GM21576 (cell line): ENCODE results near the gene MYO16.

Source experiments
- ATAC-seq: cut with Tn5 transposase; IDR thresholded peaks from one replicate; pipeline ENCODE4 v1.9.1; 2021; ENCODE audit warnings: mild to moderate bottlenecking, moderate library complexity; ENCODE audit not compliant: unreplicated experiment

The MYO16 gene

DNA sequence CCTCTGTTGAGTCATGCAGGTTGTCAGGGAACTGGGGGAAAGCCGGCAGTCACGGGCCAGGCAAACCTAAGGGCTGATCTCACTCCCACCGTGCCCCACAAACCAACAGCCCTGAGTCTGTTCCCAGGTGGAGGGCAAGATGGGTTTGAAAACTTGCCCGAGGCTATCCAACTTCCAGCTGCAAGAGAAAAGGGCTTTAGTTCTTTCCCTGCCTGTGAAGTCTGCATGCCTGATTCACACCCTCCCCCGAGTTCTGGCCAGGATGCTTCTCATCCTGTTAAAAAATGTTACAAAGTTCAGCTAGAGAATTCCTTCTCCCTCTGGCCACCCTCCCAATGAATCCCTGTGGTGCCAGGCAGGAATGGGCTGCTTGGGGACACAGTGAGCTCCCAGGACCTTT is 33.1 kb downstream of the MYO16 start:
- ATAC-seq, result no peak

DNA sequence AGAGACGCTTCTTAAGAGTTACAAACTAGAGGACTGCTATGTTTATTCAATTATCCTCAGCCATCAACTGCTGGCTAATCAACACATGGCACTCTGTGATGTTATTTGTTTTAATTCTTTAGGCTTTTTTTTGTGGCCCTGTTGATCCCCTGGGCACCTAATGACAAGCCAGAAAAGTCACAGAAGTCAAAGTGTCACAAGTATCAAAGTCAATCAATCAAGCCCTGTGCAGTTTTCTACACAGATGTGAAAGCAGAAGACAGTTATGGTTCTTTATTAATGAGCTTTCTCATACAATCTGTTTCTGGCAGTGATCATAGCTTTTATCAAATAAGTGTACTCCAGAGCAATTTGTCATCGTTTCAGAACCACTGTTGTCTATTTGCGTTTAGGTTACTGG is 34.3 kb downstream of the MYO16 start:
- no peak for ATAC-seq

DNA sequence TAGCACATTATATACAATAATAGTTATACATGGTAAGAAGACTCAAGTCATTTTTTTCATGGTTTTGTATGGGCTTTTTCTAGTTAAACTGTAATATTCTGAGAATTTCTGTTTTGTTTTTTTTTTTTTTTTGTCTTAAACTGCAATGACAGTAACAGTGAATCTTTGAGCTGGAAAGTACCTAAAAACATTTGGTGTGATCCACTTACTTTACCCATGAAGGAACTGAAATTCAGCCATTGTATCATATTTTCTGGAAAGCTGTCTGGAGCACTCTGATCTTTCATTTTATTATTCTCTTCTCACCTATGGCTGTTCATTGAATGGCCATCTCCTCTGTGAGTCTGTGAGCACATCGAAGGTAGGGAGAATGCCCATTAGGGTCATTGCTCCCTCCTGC is 37.8 kb downstream of the MYO16 start:
- no peak for ATAC-seq

DNA sequence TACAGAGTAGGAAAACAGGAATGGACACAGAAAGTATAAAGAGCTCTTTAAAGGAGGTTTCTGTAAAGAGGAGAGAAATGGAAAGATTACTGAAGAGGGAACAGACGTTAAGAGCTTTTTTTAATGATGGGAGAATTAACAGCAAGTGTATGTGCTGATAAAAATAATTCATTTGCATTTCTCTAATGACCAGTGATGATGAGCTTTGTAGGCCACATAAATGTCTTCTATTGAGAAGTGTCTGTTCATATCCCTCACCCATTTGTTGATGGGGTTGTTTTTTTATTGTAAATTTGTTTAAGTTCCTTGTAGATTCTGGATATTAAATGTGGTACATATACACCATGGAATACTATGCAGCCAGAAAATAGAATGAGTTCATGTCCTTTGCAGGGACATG is 40.0 kb downstream of the MYO16 start:
- no peak for ATAC-seq

DNA sequence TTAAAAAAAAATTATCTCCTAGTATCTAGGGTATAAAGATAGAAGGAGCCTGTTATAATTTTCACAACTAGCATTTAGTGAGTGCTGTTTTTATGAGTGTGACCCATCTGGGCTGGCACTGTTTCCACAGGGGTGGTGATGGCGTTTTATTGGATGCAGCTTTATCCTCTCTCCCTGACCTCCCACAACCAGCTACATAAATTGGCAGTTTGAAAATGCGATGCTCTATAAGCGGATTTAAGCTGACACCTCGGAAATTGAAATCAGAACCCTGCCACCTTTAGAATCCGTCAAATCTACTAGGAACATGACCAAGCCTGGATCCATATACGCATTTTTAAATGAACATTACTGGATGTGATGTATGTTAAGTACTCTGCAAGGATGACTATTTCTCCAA is 44.9 kb downstream of the MYO16 start:
- ATAC-seq, result no peak

DNA sequence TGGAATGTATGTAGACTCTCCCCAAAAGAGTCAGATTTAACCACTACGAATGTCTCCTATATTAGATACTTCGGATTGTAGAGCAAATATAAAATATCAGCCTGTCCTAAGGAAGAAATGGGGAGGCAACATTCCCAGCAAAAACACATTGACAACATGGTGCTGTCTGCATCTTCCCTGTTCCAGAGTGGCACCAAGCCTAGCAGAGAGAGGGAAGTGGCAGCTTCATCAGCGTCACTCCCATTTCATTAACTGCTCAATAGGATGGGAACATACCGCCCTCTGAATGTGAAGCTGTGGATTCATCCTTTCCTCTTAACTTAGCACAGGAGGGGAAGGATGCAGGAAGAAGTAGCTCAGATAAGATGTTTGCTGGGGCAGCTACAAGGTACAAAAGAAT is 45.4 kb downstream of the MYO16 start:
- ATAC-seq, result no peak

DNA sequence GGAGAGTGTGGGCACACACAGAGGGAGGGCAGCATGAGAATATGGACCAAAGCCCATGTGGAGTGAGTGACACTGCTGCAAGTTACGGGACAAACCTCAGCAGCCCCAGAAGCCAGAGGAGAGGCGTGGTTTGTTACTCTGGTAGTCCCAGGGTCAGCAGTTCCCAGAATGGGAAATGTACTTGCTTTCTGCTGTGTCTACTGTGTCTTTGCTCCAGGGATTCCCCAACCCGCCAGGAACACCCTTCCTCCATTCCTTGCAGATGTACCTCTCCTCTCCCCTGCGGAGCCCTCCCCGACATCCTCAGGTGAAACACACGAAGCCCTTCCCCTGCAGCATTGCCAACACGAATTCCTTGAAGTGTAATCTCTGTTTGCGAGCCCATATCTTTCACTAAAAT is 47.2 kb downstream of the MYO16 start:
- ATAC-seq, result no peak

DNA sequence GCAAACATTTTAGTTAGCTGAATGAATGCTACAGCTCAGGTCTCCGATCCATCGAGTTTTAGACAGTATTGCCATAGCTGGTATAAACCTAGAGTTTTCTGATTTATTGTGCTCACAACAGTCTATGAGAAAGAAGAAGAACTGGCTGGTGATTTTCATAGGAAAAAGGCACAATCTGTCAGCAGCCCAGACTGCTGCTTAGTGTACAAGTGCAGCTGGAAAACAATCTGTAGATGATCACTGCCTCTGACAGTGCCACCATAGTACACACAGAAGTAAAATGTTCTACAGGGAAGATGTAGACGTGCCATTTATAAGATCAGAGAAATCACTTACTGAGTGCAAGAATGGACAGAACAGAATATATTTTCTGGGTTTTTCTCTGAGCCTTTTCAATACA is 48.4 kb downstream of the MYO16 start:
- ATAC-seq, result no peak

DNA sequence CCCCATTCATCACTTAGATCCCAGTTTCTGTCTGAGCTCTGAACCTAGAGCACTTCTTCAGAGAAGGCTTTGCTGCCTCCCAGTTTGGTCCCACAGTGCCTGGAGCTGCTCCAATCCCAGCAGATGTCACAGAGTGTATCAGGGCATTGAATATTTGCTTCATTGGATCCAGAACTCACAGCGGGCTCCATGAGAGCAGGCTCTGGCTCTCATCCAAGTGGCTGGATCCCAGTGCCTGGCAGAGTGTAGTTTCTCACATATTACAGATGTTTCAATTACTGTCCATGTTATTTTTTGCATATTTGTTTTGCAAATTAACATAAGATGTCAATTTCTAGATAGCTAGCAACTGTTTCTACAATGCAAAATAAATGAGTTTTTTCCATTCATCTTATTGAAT is 50.6 kb downstream of the MYO16 start:
- no peak for ATAC-seq

DNA sequence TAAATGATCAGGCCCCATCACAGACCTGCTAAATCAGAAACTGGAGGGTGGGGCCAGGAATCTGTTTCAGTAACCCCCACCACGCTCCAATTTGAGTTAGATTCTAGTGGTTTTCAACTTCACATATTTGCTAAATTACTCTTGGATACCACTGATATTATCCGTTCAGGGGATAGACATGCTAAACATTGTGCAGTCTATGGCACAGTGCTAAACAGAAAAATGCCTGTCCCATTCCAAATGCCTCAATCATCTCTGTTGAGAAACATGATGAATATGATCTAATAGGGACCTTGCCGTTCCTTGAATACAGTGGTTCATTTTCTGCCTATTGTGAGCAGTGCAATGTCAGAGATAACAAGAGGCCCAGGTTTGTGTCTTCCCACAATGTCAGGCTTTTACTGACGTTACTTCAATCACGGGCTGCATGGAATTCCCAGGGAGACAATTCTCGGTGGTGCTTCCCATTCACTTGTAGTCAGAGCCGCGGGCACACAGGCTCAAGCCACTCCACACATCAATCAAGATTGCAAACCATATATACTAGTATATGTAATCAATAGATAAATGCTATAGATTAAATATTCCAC is 52.7 kb downstream of the MYO16 start:
- no peak for ATAC-seq

DNA sequence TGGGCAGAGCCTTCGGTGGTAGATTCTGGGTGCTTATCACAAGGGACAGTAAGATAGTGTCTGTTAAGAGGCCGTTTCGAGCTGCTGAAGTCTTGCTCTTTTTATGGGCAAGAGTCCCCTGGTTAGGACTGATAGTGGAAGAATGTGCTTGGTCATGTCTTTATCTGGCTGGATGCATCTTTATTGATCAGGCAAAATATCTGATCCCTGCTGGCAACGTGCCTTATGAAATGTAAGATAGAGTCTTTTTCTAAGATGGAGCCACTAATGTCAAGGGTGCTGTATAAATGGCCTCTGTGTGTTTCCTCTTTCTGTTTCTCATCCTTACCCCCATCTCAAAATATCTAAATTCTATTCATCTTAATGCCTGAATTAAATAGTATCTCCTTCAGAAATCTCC is 53.3 kb downstream of the MYO16 start:
- ATAC-seq, result no peak

DNA sequence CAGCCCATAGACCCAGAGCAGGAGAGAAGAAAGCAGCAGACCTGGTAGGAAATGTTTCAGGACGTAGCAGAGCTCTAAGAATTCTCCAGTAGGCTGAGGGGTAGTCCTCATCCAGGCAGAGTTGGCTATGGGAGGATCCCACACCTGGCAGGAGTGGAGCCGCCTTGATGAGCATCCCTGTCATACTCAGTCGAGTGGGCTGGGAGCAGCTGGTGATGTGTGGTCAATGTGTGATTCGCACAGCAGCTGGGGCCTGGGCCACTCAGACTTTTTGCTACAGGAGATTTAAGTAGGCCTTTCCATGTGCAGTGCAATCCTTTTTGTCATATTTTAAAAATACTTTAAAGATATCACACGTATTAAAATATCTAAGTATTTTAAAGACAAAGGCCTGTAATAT is 56.6 kb downstream of the MYO16 start:
- ATAC-seq, result no peak

DNA sequence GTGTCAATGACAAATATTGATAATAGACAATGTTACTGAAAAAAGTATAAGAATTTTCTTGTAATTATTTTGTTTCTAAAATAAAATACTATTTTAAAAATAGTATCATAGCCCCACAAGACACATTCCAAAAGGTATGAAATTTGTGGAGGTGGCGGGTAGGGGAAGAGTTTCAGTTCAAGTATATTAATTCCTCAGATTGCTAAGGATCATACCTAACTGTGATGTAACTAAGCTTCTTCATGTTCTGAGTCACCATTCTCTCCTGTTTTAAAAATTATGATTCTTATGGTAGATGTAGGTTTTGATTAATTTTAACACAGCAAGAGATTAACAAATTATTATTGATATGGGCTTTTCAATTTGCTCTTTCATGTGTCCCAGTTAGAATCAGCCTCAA is 61.3 kb downstream of the MYO16 start:
- ATAC-seq, result no peak

DNA sequence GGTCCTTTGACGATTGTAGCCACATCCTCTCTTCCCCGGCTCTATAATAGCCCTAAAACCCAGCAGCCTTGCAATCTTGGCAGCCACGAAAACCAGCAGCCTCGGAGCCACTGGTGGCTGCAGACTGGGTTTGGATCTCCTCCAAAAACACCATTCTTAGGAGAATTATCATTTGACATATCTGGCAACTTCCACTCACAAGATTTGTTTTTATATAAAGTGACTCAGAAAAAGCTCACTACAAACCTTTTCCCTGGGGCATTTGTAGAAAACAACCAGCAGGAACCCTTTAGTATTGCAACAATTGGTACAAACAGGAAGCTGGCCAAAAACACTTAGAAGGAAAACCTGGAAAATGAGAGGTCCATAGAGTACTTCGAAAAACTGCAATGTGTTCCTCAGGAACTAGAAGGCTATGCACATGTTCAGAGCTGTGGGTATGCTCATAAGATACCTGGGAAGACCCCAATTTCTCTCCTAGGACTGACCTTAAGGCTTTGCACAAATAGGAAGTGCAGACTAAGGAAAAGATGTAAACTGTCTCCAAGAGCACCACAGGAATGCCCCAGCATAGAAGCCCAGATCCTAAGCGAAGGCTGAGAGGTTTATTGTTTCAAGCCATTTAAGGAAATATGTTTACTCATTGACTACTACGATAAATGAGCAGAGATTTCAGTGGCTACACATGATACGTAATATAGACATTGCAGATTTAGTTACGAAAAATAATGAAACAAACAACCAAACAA is 71.2 kb downstream of the MYO16 start:
- no peak for ATAC-seq

DNA sequence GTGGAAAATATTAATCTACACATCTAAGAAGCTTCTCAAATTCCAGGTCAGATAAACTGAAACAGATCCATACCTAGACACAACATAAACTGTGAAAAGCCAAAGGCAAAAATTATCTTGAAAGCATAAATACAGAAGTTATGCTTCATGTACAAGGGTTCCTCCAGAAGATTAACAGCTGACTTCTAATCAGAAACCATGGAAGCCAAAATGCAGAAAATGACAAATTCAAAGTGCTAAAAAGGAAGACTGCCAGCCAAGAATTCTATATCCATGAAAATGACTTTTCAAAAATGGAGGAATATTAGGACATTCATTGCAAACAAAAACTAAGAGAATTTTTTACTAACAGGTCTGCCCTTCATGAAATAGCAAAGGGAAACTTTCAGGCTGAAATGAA is 72.8 kb downstream of the MYO16 start:
- no peak for ATAC-seq

DNA sequence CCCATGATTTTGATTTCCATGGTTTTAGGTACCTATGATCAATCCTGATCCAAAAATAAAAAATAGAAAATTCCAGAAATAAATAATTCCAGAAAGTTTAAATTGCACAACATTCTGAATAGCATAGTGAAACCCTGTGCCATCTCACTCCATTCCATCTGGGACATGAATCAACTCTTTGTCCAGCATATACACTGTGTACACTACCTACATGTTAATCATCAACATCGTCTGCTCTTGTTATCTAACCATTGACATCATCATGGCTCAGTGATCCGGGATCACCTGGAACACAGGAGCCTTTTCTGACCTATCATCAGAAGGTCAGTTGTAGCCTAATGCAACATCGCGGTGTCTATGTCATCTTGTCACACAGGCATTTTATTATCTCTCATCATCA is 75.6 kb downstream of the MYO16 start:
- no peak for ATAC-seq

DNA sequence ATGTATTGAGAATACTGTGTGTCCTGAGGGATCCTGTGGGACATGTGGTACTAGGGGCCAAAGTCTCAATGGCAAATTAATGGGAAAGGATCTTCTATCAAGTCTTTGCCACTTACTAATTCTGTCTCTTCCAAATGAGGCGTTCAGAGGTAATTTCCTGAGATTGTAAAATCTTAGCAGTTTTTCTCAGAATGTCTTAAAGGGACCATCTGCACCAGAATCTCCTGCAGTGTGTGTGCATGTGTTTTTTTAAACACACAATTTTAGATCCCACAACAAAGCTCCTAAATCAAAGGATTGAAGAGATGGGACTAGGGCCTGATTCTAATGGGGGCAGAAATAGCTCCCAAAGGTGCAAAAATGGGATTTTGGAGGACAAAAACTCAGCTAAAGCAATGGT is 78.2 kb downstream of the MYO16 start:
- ATAC-seq, result no peak

DNA sequence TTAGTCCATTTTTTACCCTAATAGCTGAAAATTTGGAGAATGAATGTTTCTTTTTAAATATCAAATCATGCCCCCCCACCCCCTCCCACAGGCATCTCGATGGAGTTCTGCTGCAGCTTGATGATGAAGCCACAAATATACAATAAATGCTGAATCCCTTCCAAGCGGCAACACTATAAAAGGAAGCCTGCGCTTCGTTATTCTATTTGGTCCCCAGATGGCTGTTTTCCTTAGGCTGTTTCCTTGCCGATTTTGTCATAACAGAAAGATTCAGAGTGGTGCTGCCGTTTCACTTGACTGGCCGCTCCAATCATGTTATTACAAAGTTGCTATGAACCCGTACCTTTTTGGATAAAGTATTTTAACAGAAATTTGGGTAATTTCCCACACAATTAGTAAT is 79.5 kb downstream of the MYO16 start:
- no peak for ATAC-seq

DNA sequence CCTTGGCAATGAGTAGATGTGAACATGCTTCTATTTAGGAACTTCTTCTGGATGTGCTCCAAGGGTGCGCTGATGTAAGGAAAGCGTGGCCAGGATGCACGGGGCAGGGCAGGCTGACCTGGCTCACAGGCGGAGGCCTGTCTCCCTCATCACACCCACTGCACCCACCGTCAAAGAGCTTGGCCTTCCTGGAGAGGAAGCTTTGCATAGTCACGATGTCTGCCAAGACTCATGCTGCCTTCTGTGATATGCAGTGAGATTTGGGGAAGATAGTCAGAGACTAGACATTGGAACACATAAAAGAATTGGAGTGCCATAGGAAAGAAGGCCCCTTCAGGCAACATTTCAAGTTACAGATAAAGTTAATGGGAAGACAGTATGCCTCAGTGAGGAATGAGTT is 82.0 kb downstream of the MYO16 start:
- no peak for ATAC-seq

DNA sequence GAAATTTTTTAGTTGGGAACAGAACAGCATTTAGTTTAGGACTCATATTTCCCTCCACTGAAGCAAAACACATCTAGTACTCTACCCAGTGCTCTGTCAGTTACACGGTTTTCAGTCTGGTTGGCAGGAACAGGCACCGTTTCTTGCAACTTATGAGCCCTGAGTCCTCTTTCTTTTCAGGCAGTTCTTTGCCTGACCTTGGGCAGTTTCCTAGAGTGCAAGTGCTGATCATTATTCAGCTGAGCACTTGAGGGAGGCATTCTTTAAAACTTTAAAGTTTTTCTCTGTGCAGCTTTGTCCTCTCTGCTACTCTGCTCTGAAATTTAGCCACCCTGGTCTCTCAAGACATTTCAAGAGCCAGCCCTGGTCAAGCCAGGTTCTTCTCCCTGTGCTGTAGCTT is 96.1 kb downstream of the MYO16 start:
- ATAC-seq, result no peak

DNA sequence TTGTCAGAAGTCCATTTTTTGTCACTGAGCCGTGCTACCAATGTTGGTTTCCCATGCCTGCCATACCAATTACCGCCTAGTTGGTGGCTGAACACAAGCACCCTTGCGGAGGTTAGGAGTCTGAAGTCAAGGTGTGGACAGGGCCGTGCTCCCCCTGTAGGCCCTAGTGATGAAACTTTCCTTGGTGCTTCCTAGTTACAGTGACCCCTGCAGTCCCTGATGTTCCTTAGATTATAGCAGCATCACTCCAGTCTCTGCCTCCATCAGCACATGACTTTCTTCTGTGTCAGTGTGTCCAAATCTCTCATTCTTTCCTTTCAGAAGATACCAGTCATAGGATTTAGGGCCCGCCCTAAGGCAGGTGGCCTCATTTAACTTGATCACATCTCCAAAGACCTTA is 99.0 kb downstream of the MYO16 start:
- no peak for ATAC-seq

DNA sequence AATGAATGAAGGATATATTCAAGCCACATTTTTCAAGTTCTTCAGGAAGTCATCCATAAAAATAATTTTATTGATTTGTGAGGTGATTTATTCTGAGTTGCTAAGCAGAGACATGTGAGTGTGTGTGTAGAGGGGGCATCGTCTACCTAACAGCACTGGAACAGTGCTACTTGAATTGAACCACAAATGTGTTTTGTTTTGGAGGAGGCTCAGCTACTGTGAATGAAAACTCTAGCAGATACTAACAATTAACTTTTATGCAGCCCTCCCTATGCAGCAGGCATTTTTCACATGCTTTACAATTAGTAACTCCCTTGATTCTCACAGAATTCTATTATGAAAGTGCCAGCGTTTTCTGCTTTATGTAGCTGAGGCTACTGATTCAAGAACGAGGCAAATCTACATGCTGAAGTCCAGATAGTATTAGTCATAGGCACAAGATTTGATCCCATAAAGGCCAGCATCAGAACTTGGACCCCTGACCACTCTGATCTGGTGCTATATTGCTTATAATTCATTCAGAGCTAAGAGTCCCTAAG is 103.7 kb downstream of the MYO16 start:
- no peak for ATAC-seq

DNA sequence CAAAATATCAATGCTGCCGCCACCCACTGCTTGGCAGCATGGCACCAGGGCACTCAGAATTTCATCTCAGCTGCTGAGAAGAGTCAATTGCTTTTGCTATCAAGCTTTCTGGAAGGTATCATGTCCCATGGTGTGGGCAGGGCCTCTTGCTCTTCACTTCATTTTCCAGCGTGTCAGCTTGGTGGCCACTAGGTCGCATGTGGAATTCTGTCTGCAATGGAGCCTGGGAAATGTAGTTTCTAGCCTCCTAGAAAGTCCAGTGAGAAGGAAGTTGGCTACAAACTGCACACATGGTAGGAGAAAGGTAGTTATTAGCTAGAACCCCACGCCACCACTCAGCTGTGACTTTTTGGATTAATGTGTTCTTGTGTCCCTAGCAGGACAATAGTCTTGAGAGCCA is 105.3 kb downstream of the MYO16 start:
- ATAC-seq, result no peak
